ENCODE results near the gene TNFRSF14. TPM values are rescaled to one million over a fixed set of nuclear protein-coding genes. Genes with fewer than 3 reads are reported as not detected.

TNFRSF14 gene
- polyA plus RNA-seq, 3 donors, result 14.7 to 18.0 (median 15.5) TPM

DNA sequence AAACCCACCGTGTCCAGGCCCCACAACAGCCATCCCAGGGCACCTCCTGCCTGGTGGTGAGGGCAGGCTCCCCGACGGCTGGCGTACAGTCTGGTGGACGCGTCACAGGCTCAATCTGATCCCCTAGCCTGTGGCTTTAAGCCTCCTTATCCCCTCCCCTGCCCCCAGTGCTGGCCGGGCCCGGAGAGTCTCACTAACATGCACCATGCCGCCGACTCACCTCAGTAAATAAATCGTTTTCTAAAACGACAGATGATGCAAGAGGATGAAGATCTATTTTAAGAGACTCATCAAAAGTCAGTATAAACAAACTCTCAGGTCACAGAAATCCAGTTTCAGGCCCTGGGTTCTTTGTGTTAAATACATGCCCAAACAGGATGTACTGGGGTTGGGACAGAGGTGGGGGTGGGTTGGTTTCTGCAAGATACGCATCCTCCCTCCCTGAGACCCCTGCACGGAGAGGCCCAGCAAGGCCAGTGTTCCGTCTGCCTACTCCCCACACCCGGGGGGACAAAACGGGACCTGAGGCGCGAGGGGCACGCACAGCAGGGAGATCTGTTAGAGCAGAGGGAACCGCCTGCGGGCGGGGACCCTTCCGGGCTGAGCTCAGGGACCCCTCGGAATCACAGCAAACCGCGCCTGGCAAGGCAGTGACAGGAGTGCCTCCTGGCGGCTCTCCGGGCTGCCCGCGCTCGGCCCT is 32.8 kb upstream of the TNFRSF14 start:
- no peak for DNase-seq (ENCODE audit: low read depth in 3 of 3, low spot score in 2 of 3)

DNA sequence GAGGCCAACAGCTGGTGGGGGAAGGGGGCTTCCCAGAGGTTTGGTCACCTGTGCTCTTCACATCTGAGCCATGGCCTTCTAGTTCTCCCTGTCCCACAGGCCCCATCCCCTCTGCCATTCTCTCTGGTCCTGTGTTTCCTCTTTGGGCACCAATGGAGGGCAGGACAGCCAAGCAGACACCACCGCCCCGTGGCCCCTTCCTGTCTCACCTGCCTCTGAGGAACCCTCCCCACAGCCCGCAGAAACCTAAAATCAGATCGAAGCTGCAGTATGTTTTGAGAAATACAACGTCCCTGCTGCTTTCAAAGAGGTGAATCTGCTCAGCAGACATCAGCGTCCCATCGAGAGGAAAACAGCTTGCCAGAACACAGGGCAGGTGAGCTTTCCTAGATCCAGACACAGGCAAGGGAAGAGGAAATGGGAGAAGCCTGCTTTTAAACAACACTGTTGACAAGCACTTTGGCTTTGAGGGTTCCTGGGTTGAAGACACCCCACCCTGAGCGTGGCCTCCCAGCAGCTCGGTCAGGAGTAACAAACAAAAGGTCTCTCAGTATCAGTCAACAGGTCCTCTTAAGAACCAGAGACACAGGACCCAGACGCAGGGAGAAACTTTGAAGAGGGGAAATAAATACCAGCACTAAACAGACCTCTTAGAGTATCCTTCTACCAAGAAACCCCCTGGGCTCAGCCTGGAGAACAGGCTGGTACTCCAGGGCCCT is 32.1 kb upstream of the TNFRSF14 start:
- DNase-seq (ENCODE audit: low read depth in 3 of 3, low spot score in 2 of 3), result no peak

GRCh38 chr1:2525572-2525919 is 30.6 kb upstream of the TNFRSF14 start:
- no peak for DNase-seq (ENCODE audit: low read depth in 3 of 3, low spot score in 2 of 3)

DNA sequence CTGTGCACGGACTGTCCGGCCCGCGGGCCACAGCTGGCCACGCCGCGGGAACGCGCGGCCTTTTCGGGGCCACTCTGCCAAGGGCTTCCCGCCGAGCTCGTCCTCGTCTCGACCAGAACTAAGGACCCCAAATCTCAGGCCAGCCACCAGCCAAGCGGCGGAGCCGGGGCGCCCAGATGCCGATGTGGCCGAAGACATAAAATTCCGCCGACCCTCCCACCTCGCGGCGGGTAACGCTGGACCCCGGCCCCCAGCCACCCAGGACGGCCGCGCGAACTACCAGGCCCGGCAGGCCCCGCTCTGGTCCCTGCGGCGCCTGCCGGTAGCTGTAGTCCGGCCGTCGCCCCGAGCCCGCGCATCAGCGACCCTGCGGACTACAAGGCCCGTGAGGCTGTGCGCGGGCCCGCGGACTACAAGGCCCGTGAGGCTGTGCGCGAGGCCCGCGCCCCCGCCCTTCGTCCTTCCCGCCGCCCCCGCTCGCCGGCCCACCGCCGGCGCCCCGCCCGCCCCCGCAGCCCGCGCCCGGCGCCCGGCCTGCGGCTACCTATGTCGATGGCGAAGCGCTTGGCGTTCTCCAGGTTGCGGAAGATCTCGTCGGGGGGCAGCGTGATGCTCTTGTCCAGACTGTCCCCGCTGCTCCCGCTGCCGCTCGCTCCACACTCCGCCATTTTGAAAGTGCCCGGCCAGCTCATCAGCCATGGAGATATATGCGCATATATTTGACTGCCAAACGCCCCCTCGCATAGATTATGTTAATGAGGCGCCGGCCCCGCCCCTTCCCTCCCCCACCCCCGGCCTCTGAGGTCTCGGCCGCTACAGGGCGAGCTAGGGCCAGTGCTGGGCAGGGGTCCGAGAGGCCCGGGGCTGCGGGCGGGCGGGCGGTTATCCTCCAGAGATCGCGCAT is 30.0 kb upstream of the TNFRSF14 start, which contains the start of gene PANK4:
TSS of gene PANK4 (minus strand) at position 677 of the 904 bp plus-strand sequence. CDS start at position 668, 9 bp downstream.
- DNase-seq (ENCODE audit: low read depth in 3 of 3, low spot score in 2 of 3), result peak; percentile 66 to 88 (median 78)

GRCh38 chr1:2526824-2527555 is 29.2 kb upstream of the TNFRSF14 start:
- no peak for DNase-seq (ENCODE audit: low read depth in 3 of 3, low spot score in 2 of 3)

- no peak for DNase-seq (ENCODE audit: low read depth in 3 of 3, low spot score in 2 of 3)
These were observed 28.7 kb upstream of the TNFRSF14 start for GRCh38 chr1:2527556-2527860.

DNA sequence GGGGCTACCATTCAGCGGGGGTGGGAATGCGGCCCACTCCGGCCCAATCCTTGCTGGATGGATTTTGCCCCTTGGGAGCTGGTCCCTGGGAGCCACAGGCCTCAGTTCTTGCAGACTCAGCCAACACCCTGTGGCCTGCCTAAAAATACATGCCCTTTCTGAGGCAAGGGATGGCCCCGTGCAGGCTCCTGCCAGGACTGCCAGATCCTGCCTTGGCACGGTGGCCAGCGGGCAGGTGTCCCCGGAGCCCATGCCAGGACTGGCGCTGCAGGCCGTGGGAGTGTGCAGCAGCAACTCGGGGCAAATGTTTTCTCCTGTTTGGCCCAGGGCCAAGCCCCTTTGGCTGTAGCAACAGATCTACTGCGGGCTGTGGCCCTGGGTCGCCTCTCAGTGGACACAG is 28.2 kb upstream of the TNFRSF14 start:
- no peak for DNase-seq (ENCODE audit: low read depth in 3 of 3, low spot score in 2 of 3)

DNA sequence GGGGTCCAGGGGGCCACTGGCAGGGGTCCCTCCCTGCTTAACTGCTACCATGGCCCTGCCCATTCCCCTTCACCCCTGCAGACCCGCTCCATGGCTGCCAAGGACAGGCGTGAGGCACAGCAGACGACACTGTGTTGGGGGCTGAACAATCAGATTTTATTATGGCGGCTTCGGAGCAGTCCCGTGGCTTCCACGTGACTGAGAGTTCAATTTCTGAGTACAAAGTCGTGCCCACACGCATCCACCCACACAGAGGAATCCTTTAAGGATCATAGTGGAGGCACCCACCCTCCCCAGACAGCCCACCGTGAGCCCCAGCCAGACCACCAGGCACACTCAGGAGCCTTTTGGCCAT is 27.6 kb upstream of the TNFRSF14 start:
- DNase-seq (ENCODE audit: low read depth in 3 of 3, low spot score in 2 of 3), result no peak

- DNase-seq (ENCODE audit: low read depth in 3 of 3, low spot score in 2 of 3), result no peak
These were observed 27.0 kb upstream of the TNFRSF14 start for GRCh38 chr1:2528966-2529783.

DNA sequence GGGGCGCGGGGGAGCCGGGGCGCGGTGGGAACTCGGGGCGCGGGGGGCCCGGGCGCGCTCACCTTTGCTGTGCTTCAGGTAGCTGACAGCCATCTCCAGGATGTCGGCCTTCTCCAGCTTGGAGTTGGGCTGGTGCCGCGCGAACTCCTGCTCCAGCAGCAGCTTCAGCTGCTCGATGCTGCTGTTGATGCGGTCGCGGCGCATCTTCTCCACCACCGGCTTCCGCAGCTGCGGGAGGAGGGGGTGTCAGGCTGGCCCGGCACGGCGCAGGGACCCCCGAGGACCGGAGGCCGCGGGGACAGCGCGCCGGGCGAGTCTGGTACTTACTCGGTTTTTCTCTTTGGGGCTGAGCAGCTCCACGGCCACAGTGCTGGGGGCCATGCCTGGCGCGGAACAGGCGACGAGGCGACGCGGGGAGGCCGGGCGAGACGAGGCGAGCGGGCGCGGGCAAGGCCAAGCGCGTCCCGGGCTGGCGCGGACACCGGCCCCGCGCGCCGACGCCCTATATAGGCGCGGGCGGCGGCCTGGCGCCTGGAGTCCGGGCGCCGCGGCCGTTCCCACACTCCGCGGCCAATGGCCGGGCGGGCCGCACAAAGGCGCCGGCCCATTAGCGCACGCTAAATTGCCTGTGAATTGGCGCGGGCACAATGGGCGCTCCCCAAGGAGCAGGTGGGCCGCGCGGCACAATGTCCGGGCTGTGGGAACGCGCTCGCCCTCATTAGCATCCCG is 26.2 kb upstream of the TNFRSF14 start, which contains the start of gene HES5:
TSS of gene HES5 (minus strand) at position 480 of the 729 bp plus-strand sequence. CDS start at position 381, 99 bp downstream.
- DNase-seq (ENCODE audit: low read depth in 3 of 3, low spot score in 2 of 3), result no peak

DNA sequence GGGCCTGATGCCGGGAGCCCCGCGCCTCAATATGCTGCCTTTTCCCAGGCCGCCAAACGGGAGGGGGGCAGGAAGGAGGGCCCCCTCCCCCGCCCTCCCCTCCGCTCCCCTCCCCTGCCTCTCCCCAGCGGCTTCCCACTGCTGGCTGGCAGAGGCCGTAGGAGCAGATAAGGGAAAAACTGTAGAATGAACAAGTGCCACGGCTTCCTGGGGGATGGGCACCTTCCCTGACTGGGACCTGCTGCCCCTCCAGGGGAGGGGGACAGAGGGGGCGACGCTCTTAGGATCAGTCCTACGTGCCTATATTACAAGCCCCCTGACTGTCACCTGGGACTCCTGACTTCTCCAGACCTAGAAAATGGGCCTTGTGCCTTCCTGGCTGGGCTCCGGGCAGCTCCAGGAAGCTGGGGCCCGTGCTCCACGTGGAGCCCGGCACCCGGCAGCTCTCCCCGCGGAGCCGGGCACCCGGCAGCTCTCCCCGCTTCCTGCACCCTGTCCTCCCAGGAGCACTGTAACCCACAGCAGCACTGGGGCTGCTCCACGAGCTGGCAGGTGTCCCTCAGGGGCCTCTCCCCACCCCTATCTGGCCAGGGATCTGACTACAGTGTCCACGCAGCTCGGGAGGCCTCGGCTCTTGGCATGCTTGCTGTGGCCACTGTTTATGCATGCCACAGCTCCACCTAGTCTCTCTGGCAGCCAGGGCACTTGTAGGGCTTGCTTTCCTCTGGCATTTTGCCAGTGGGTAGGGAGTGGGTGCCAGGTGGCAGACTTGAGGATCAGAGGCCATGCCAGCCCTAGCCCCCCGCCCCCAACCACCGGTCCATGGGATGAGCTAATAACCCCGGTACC is 25.4 kb upstream of the TNFRSF14 start:
- no peak for DNase-seq (ENCODE audit: low read depth in 3 of 3, low spot score in 2 of 3)

DNA sequence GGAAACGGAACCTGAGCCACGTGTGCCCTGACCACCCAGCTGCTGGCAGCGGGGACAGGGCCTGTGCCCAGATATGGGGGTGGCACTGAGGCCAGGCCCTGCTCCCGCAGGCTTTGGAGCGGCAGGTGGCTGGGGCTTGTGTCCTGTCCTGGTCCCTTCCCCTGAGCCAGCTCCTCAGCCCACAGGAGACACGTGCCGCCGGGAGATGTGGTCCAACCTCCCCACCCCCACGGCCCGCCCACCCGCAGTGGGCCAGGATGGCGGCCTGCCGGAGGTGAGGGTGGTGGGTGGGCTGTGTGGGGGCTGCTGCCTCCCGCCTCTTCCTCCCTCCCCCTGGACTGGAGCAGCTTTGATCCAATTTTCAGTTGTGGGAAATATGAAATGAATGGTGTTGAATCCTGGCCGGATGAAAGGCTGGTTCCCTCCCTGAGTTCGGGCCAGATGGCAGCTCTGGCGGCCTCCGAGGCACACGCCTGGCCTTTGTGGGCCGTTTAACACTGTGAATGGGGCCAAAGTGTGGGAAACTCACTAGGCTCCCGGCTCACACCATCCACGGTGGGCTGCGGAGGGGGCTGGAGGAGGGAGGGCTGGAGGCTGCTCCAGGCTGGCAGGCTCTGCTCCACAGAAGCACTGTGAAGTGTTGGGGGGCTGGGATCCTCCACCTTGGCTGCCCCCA is 23.5 kb upstream of the TNFRSF14 start:
- DNase-seq (ENCODE audit: low read depth in 3 of 3, low spot score in 2 of 3), result no peak

DNA sequence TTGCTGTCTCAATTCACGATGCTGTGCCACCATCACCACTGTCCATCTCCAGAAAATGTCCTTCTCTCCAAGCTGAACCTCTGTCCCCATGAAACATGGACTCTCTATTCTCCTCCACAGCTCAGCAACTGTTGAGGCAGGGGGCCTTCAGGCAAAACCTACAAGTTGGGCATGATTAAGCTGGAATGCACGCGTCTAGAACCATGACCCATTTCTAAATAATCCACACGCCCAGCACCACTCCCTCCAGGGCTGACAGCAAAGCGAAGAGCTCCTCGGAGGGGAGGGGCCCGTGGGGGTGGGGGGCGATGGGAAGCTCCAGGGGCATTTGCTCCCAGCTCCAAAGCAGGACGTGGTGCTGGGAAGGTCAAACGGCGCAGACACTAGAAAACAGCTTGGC is 22.8 kb upstream of the TNFRSF14 start:
- no peak for DNase-seq (ENCODE audit: low read depth in 3 of 3, low spot score in 2 of 3)

DNA sequence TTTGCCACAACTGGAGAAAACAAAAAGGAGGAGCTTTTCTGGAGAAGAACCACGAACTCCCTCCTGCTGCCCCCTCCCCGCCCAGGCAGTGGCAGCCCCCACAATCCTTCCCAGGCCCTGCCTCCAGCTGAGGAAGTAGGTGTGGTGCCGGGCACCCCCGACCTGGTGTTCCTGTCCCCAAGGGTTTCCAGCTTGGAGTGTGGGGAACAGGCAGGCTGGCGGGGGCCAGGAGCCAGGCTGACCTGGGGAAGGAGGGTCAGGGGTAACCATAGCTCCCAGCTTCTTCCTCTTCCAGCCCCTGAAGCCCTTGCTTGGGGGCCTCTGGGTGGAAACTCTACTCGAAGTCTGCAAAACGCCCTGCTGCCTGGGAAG is 21.9 kb upstream of the TNFRSF14 start:
- no peak for DNase-seq (ENCODE audit: low read depth in 3 of 3, low spot score in 2 of 3)

GRCh38 chr1:2534687-2535441 is 21.3 kb upstream of the TNFRSF14 start:
- DNase-seq (ENCODE audit: low read depth in 3 of 3, low spot score in 2 of 3), result no peak

DNA sequence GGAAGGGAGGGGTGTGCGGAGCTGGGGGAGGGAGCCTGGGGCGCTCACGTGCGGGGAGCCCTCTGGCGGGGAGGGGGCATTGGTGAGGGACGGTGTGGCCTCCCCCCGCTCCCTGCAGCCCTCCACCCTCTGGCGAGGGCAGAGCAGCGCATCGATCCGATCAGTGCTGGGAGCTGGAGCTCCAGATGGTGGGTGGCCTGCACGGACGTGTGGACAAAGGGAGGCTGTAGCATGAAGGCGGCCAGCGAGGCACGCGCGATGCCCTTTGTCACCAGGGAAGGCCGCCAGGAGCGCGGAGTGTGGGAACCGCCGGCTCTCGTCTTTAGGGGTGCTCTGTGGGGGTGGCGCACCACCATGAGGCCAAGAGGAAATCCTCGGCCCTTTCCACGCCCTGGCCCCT is 20.7 kb upstream of the TNFRSF14 start:
- no peak for DNase-seq (ENCODE audit: low read depth in 3 of 3, low spot score in 2 of 3)

DNA sequence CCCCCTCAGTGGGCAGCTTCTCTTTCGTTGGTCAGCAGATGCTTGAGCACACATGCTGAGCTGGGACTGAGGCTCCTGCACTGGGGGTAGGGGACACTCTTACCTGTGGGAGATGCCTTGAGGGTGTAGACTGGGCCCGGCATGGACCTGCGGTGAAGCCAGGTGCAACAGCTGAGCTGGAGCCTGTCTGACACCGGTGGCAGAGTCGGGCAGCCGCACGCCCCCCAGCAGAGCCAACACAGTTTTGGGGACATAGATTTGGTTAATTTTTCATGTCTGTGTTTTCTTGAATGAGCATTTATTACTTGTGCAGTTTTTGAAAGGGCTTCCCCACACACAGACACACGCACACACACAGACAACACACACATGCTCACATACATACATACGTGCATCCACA is 20.2 kb upstream of the TNFRSF14 start:
- DNase-seq (ENCODE audit: low read depth in 3 of 3, low spot score in 2 of 3), result no peak
